K562 (cell line): ENCODE data around the gene SAMD11. TPM values are rescaled to one million over a fixed set of nuclear protein-coding genes. Genes with fewer than 3 reads are reported as not detected.

Experiments used
- BCL6 ChIP-seq: fragments of 250-450 bp; sonication (Bioruptor Pico); IDR thresholded peaks from 2 replicates; pipeline ENCODE4 v1.4.0; 2020
- CEBPG ChIP-seq, 3 experiments: fragments of 200-800 bp in 1 of 3; sonication (Bioruptor generic) in 1 of 3; sonication (generic) in 1 of 3; formaldehyde crosslinking in 1 of 3; IDR thresholded peaks in 2 of 3; conservative IDR thresholded peaks in 1 of 3; 2 replicates each; pipeline versions ENCODE4 v1.6.1 to v1.8.0; 2016 to 2022; ENCODE audit warnings: missing compliant biosample characterization in 2 of 3, missing genetic modification characterization in 2 of 3, mild to moderate bottlenecking in 1 of 3, missing genetic modification reagents in 1 of 3
- DNMT1 ChIP-seq: fragments of 450-650 bp; IDR thresholded peaks from 2 replicates; pipeline ENCODE4 v1.6.1; 2016; ENCODE audit warnings: antibody characterized with exemption, mild to moderate bottlenecking
- FIP1L1 ChIP-seq: fragments of 200-400 bp; formaldehyde crosslinking; IDR thresholded peaks from 2 replicates; pipeline ENCODE4 v1.6.1; 2018; ENCODE audit warnings: mild to moderate bottlenecking, low read depth, low read length; ENCODE audit not compliant: poor library complexity, severe bottlenecking
- MYBL2 ChIP-seq, 2 experiments: fragments of 450-650 bp in 1 of 2; sonication (generic) in 1 of 2; formaldehyde crosslinking in 1 of 2; IDR thresholded peaks; 2 replicates each; pipeline versions ENCODE4 v1.6.1 to v1.8.1; 2017 to 2022; ENCODE audit warnings: borderline replicate concordance in 1 of 2, inconsistent platforms in 1 of 2, low read depth in 1 of 2, mild to moderate bottlenecking in 1 of 2, missing genetic modification reagents in 1 of 2, moderate library complexity in 1 of 2
- NELFE ChIP-seq: IDR thresholded peaks from 2 replicates; pipeline ENCODE4 v1.6.1; 2011; ENCODE audit warnings: mild to moderate bottlenecking; ENCODE audit not compliant: insufficient read depth, insufficient read length
- NR4A1 ChIP-seq, 2 experiments: fragments of 250-450 bp in 1 of 2; fragments of 450-650 bp in 1 of 2; sonication (Bioruptor Pico) in 1 of 2; IDR thresholded peaks; 2 replicates each; pipeline versions ENCODE4 v1.4.0 to v1.6.1; 2016 to 2020; ENCODE audit warnings: mild to moderate bottlenecking in 2 of 2, missing compliant biosample characterization in 1 of 2, missing genetic modification characterization in 1 of 2, moderate library complexity in 1 of 2
- POLR2G ChIP-seq: fragments of 200-400 bp; formaldehyde crosslinking; IDR thresholded peaks from 2 replicates; pipeline ENCODE4 v1.6.1; 2017; ENCODE audit warnings: low read depth, mild to moderate bottlenecking, antibody characterized with exemption, low read length, moderate library complexity
- RBFOX2 ChIP-seq: fragments of 200-400 bp; formaldehyde crosslinking; IDR thresholded peaks from 2 replicates; pipeline ENCODE4 v1.6.1; 2017; ENCODE audit warnings: low read depth, mild to moderate bottlenecking, low read length, moderate library complexity
- SIX5 ChIP-seq, 2 experiments: IDR thresholded peaks; 2 replicates each; pipeline ENCODE4 v1.6.1; 2011; ENCODE audit warnings: low read length in 2 of 2, borderline replicate concordance in 1 of 2, low read depth in 1 of 2, mild to moderate bottlenecking in 1 of 2, moderate library complexity in 1 of 2; ENCODE audit not compliant: insufficient read depth in 1 of 2
- TEAD1 ChIP-seq, 2 experiments: fragments of 450-650 bp in 1 of 2; sonication (generic) in 1 of 2; formaldehyde crosslinking; IDR thresholded peaks; 2 replicates each; pipeline versions ENCODE4 v1.4.0 to v1.8.0; 2020 to 2022; ENCODE audit warnings: mild to moderate bottlenecking in 2 of 2, missing genetic modification reagents in 1 of 2
- ZNF174 ChIP-seq: fragments of 250-450 bp; sonication (Bioruptor Pico); IDR thresholded peaks from 2 replicates; pipeline ENCODE4 v1.4.0; 2020; ENCODE audit warnings: mild to moderate bottlenecking
- ZNF589 ChIP-seq: fragments of 200-800 bp; sonication (Bioruptor generic); IDR thresholded peaks from 2 replicates; pipeline ENCODE4 v1.6.1; 2016; ENCODE audit warnings: low read depth, missing genetic modification characterization, missing compliant biosample characterization
- ZNF764 ChIP-seq: fragments of 250-450 bp; sonication (Bioruptor Pico); IDR thresholded peaks from 2 replicates; pipeline ENCODE4 v1.4.0; 2020; ENCODE audit warnings: low read depth, mild to moderate bottlenecking, moderate library complexity
- polyA plus RNA-seq, 8 experiments: library from polyadenylated mRNA; depleted of rRNA in 4 of 8; stranded (reverse) in 5 of 8; unstranded in 3 of 8; fragments of >200 nt; fragmentation: Nextera tagmentation in 2 of 8; fragmentation: Illumina TruSeq in 1 of 8; extraction: Ambion mirVana in 2 of 8; extraction: Trizol in 1 of 8; gene quantifications; 2 replicates each; pipeline versions ENCODE4 v1.2.1 to v1.2.3, GENCODE V29; 2011 to 2014; ENCODE audit warnings: inconsistent platforms in 1 of 8, missing spikeins in 1 of 8
- total RNA-seq, 7 experiments: library from RNA; depleted of rRNA in 6 of 7; stranded (reverse); fragments of >200 nt in 6 of 7; fragmentation: Illumina TruSeq in 2 of 7; extraction: Trizol in 2 of 7; gene quantifications; 2 replicates each; pipeline versions ENCODE4 v1.2.1 to v1.2.3, GENCODE V29; 2011 to 2021; ENCODE audit warnings: low replicate concordance in 1 of 7
- TF ChIP-seq, protein P1 (sequence below): fragments of 250-450 bp; sonication (Bioruptor Pico); IDR thresholded peaks from 2 replicates; pipeline ENCODE4 v1.4.0; 2020
- TF ChIP-seq, protein P2 (sequence below): fragments of 250-450 bp; sonication (Bioruptor Pico); IDR thresholded peaks from 2 replicates; pipeline ENCODE4 v1.5.0; 2021; ENCODE audit warnings: mild to moderate bottlenecking, borderline replicate concordance
- TF ChIP-seq, protein P3 (sequence below): fragments of 250-450 bp; sonication (Bioruptor Pico); IDR thresholded peaks from 2 replicates; pipeline ENCODE4 v1.9.0; 2021; ENCODE audit warnings: mild to moderate bottlenecking

The SAMD11 gene
- total and polyA plus RNA-seq, 9 of the 15 experiments (the other 6 are each of a cell fraction or from before 2014, with no cell fraction given), result 0.07 to 0.82 (median 0.11) TPM; not detected in 2

DNA sequence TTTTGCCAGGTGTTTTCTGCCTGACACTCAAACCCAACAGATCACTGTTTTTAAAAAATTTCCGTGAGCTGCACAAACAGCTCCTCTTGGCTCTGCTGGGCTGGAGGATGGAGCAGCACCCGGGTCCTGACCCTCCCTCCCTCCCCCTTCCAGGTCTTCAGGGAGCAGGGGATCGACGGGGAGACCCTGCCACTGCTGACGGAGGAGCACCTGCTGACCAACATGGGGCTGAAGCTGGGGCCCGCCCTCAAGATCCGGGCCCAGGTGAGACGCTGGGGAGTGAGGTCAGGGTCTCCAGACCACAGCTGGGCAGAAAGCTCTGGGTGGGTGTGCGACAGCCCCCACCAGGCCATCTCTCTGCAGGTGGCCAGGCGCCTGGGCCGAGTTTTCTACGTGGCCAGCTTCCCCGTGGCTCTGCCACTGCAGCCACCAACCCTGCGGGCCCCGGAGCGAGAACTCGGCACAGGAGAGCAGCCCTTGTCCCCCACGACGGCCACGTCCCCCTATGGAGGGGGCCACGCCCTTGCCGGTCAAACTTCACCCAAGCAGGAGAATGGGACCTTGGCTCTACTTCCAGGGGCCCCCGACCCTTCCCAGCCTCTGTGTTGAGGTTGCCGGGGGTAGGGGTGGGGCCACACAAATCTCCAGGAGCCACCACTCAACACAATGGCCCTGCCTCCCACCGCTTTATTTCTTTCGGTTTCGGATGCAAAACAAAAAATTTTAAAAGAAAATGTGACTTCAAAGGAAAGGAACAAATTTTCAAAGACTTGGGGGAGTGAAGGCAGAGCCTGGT is 20.0 kb downstream of the SAMD11 start (continued):
- TF ChIP-seq, protein P1, sequence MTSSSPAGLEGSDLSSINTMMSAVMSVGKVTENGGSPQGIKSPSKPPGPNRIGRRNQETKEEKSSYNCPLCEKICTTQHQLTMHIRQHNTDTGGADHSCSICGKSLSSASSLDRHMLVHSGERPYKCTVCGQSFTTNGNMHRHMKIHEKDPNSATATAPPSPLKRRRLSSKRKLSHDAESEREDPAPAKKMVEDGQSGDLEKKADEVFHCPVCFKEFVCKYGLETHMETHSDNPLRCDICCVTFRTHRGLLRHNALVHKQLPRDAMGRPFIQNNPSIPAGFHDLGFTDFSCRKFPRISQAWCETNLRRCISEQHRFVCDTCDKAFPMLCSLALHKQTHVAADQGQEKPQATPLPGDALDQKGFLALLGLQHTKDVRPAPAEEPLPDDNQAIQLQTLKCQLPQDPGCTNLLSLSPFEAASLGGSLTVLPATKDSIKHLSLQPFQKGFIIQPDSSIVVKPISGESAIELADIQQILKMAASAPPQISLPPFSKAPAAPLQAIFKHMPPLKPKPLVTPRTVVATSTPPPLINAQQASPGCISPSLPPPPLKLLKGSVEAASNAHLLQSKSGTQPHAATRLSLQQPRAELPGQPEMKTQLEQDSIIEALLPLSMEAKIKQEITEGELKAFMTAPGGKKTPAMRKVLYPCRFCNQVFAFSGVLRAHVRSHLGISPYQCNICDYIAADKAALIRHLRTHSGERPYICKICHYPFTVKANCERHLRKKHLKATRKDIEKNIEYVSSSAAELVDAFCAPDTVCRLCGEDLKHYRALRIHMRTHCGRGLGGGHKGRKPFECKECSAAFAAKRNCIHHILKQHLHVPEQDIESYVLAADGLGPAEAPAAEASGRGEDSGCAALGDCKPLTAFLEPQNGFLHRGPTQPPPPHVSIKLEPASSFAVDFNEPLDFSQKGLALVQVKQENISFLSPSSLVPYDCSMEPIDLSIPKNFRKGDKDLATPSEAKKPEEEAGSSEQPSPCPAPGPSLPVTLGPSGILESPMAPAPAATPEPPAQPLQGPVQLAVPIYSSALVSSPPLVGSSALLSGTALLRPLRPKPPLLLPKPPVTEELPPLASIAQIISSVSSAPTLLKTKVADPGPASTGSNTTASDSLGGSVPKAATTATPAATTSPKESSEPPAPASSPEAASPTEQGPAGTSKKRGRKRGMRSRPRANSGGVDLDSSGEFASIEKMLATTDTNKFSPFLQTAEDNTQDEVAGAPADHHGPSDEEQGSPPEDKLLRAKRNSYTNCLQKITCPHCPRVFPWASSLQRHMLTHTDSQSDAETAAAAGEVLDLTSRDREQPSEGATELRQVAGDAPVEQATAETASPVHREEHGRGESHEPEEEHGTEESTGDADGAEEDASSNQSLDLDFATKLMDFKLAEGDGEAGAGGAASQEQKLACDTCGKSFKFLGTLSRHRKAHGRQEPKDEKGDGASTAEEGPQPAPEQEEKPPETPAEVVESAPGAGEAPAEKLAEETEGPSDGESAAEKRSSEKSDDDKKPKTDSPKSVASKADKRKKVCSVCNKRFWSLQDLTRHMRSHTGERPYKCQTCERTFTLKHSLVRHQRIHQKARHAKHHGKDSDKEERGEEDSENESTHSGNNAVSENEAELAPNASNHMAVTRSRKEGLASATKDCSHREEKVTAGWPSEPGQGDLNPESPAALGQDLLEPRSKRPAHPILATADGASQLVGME (CRISPR knock-in tag), result no peak
- TF ChIP-seq ZNF764 (CRISPR knock-in tag) (no peak), TEAD1 (CRISPR knock-in tag; IDR thresholded peaks at IDR 0.05) (no peak), DNMT1 (no peak), BCL6 (CRISPR knock-in tag) (no peak), ZNF174 (CRISPR knock-in tag) (no peak), NR4A1 (CRISPR knock-in tag; IDR thresholded peaks at IDR 0.05) (no peak), NR4A1 (tag; IDR thresholded peaks at IDR 0.05) (no peak), POLR2G (peak; percentile 44), MYBL2 (IDR thresholded peaks at IDR 0.05; ENCODE audit: low read depth) (no peak), MYBL2 (CRISPR knock-in tag; IDR thresholded peaks at IDR 0.05; ENCODE audit: borderline replicate concordance) (no peak), NELFE (no peak), SIX5 (IDR thresholded peaks at IDR 0.05; ENCODE audit: borderline replicate concordance in 1 of 2, insufficient read depth in 1 of 2, low read depth in 1 of 2, low read length in 2 of 2) (no peak), ZNF589 (CRISPR knock-in tag) (no peak), FIP1L1 (peak; percentile 21), RBFOX2 (peak; percentile 31), CEBPG (CRISPR knock-in tag; IDR thresholded peaks at IDR 0.05) (no peak), CEBPG (tag; conservative IDR thresholded peaks at IDR 0.05 in 1 of 2, IDR thresholded peaks at IDR 0.05 in 1 of 2) (no peak)
- TF ChIP-seq, protein P2, sequence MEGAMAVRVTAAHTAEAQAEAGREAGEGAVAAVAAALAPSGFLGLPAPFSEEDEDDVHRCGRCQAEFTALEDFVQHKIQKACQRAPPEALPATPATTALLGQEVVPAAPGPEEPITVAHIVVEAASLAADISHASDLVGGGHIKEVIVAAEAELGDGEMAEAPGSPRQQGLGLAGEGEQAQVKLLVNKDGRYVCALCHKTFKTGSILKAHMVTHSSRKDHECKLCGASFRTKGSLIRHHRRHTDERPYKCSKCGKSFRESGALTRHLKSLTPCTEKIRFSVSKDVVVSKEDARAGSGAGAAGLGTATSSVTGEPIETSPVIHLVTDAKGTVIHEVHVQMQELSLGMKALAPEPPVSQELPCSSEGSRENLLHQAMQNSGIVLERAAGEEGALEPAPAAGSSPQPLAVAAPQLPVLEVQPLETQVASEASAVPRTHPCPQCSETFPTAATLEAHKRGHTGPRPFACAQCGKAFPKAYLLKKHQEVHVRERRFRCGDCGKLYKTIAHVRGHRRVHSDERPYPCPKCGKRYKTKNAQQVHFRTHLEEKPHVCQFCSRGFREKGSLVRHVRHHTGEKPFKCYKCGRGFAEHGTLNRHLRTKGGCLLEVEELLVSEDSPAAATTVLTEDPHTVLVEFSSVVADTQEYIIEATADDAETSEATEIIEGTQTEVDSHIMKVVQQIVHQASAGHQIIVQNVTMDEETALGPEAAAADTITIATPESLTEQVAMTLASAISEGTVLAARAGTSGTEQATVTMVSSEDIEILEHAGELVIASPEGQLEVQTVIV (CRISPR knock-in tag), result no peak
- TF ChIP-seq, protein P3, sequence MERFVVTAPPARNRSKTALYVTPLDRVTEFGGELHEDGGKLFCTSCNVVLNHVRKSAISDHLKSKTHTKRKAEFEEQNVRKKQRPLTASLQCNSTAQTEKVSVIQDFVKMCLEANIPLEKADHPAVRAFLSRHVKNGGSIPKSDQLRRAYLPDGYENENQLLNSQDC (CRISPR knock-in tag), result no peak
